NB4 (cell line): ENCODE results near the gene DNAJC1.

Experiments used
- DNase-seq: peaks from one replicate; pipeline ENCODE4 v3.0.0; 2010; ENCODE audit warnings: low read depth
- H3K4me3 ChIP-seq: one replicate; pipeline ENCODE4 v1.5.1; 2011; ENCODE audit warnings: mild to moderate bottlenecking, low read depth, low read length, moderate library complexity
- MAX ChIP-seq: IDR thresholded peaks from 2 replicates; pipeline ENCODE4 v1.6.1; 2011; ENCODE audit warnings: low read depth, low read length
- MYC ChIP-seq: IDR thresholded peaks from 2 replicates; pipeline ENCODE4 v1.6.1; 2011; ENCODE audit warnings: low read depth, low read length
- POLR2A ChIP-seq: IDR thresholded peaks from 2 replicates; pipeline ENCODE4 v1.6.1; 2011; ENCODE audit warnings: mild to moderate bottlenecking; ENCODE audit not compliant: insufficient read length; ENCODE audit errors: extremely low read depth
- TF ChIP-seq, protein P1 (sequence below): IDR thresholded peaks from one replicate; pipeline ENCODE4 v1.5.1; 2012; ENCODE audit warnings: low read depth, low read length

DNAJC1 gene

GRCh38 chr10:21991785-21992184, 11.7 kb downstream of the DNAJC1 start:
- no peak for TF ChIP-seq MYC
- TF ChIP-seq, protein P1, sequence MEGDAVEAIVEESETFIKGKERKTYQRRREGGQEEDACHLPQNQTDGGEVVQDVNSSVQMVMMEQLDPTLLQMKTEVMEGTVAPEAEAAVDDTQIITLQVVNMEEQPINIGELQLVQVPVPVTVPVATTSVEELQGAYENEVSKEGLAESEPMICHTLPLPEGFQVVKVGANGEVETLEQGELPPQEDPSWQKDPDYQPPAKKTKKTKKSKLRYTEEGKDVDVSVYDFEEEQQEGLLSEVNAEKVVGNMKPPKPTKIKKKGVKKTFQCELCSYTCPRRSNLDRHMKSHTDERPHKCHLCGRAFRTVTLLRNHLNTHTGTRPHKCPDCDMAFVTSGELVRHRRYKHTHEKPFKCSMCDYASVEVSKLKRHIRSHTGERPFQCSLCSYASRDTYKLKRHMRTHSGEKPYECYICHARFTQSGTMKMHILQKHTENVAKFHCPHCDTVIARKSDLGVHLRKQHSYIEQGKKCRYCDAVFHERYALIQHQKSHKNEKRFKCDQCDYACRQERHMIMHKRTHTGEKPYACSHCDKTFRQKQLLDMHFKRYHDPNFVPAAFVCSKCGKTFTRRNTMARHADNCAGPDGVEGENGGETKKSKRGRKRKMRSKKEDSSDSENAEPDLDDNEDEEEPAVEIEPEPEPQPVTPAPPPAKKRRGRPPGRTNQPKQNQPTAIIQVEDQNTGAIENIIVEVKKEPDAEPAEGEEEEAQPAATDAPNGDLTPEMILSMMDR = no peak
- no peak for TF ChIP-seq POLR2A
- no peak for TF ChIP-seq MAX
- no peak overlapping the region for H3K4me3 ChIP-seq
- no peak for DNase-seq

GRCh38 chr10:21990449-21990848, 13.1 kb downstream of the DNAJC1 start:
- DNase-seq = no peak
- TF ChIP-seq, protein P1 = no peak
- TF ChIP-seq MYC (no peak), POLR2A (no peak), MAX (no peak)
- H3K4me3 ChIP-seq = no peak overlapping the region

GRCh38 chr10:21989453-21990154, 13.9 kb downstream of the DNAJC1 start:
- peak; percentile 55 for DNase-seq
- H3K4me3 ChIP-seq = no peak overlapping the region
- TF ChIP-seq, protein P1 = peak; percentile 16
- TF ChIP-seq MAX (no peak), MYC (no peak)

- no peak for DNase-seq
- H3K4me3 ChIP-seq = no peak overlapping the region
- TF ChIP-seq, protein P1 = no peak
- TF ChIP-seq POLR2A (no peak), MYC (no peak), MAX (no peak)
These were observed 18.0 kb downstream of the DNAJC1 start for GRCh38 chr10:21985541-21985940.

DNA sequence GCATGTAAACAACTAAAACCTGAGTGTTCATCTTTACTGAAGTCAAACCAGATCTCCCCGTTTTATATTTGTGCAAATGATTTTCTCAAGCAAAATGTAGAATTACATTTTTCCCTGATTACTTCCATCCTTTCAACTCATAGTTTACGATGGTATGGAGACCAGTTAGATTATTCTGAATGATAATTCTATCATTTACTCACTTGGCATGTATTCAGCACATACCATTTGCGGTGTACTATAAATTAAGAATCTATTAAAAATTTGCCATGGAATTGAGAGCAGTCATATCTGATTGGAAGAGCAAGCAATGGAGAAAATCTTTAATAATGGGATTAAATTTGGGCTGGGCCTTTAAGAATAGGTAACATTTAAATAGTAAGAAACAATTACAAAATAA, 22.4 kb downstream of the DNAJC1 start:
- no peak for DNase-seq
- no peak overlapping the region for H3K4me3 ChIP-seq
- TF ChIP-seq, protein P1 = no peak
- TF ChIP-seq MYC (no peak), POLR2A (no peak), MAX (no peak)
